Measurements from ENCODE around the gene PCID2. TPM values are rescaled to one million over a fixed set of nuclear protein-coding genes. Genes with fewer than 3 reads are reported as not detected.

The PCID2 gene
- polyA plus RNA-seq, 1 donor from 2014 or later: 81.3 TPM

- Histone ChIP-seq H4K20me1 (ENCODE audit: insufficient read depth) (no peaks in the 10 kb centered on the region), H2AFZ (ENCODE audit: low read depth, low read length) (no peak overlapping the region), H3K4me3 (ENCODE audit: low read length) (no peak overlapping the region), H3K27me3 (ENCODE audit: insufficient read depth, low read depth, low read length) (no peaks in the 10 kb centered on the region), H3K9ac (ENCODE audit: low read length) (no peak overlapping the region), H3K4me2 (ENCODE audit: low read length) (no peak overlapping the region), H3K9me3 (ENCODE audit: low read length) (no peaks in the 10 kb centered on the region), H3K36me3 (ENCODE audit: insufficient read depth, low read length) (no peaks in the 10 kb centered on the region), H3K27ac (ENCODE audit: low read length) (no peak overlapping the region), H3K79me2 (replicated peaks; ENCODE audit: insufficient read depth, low read length) (no peaks in the 10 kb centered on the region), H3F3A (ENCODE audit: insufficient read depth, low read length, poor library complexity, severe bottlenecking) (no peaks in the 10 kb centered on the region), H3K9me2 (ENCODE audit: insufficient read depth, low read length) (no peaks in the 10 kb centered on the region)
- no peak for TF ChIP-seq CTCF (IDR thresholded peaks at IDR 0.05; ENCODE audit: poor library complexity, severe bottlenecking)
- TF ChIP-seq EZH2 (IDR thresholded peaks at IDR 0.05; ENCODE audit: borderline replicate concordance, insufficient read depth, low read length, poor library complexity, severe bottlenecking): no peak
- TF ChIP-seq SMC3 (conservative IDR thresholded peaks at IDR 0.05; ENCODE audit: poor library complexity): no peak
- TF ChIP-seq POLR2AphosphoS5 (IDR thresholded peaks at IDR 0.05): no peak
- no peak for TF ChIP-seq EP300 (conservative IDR thresholded peaks at IDR 0.05; ENCODE audit: poor library complexity, severe bottlenecking)
- no peak for TF ChIP-seq REST (IDR thresholded peaks at IDR 0.05; ENCODE audit: borderline replicate concordance)
- no peak for TF ChIP-seq MXI1 (conservative IDR thresholded peaks at IDR 0.05; ENCODE audit: poor library complexity, severe bottlenecking)
- no peak for TF ChIP-seq TAF1 (IDR thresholded peaks at IDR 0.05; ENCODE audit: low read depth)
- no peak for TF ChIP-seq RAD21 (conservative IDR thresholded peaks at IDR 0.05)
Observed at GRCh38 chr13:113231306-113232207, 23.1 kb upstream of the PCID2 start.

- Histone ChIP-seq H3K4me3 (ENCODE audit: low read length) (no peak overlapping the region), H3F3A (ENCODE audit: insufficient read depth, low read length, poor library complexity, severe bottlenecking) (no peaks in the 10 kb centered on the region), H3K27me3 (ENCODE audit: insufficient read depth, low read depth, low read length) (no peaks in the 10 kb centered on the region), H3K27ac (ENCODE audit: low read length) (no peak overlapping the region), H3K79me2 (replicated peaks; ENCODE audit: insufficient read depth, low read length) (no peaks in the 10 kb centered on the region), H3K36me3 (ENCODE audit: insufficient read depth, low read length) (no peaks in the 10 kb centered on the region), H2AFZ (ENCODE audit: low read depth, low read length) (no peak overlapping the region), H4K20me1 (ENCODE audit: insufficient read depth) (no peaks in the 10 kb centered on the region), H3K9me2 (ENCODE audit: insufficient read depth, low read length) (no peaks in the 10 kb centered on the region), H3K9ac (ENCODE audit: low read length) (no peak overlapping the region), H3K9me3 (ENCODE audit: low read length) (no peaks in the 10 kb centered on the region), H3K4me2 (ENCODE audit: low read length) (no peak overlapping the region)
- TF ChIP-seq POLR2AphosphoS5 (IDR thresholded peaks at IDR 0.05): no peak
- no peak for TF ChIP-seq EZH2 (IDR thresholded peaks at IDR 0.05; ENCODE audit: borderline replicate concordance, insufficient read depth, low read length, poor library complexity, severe bottlenecking)
- no peak for TF ChIP-seq REST (IDR thresholded peaks at IDR 0.05; ENCODE audit: borderline replicate concordance)
- TF ChIP-seq MXI1 (conservative IDR thresholded peaks at IDR 0.05; ENCODE audit: poor library complexity, severe bottlenecking): no peak
- TF ChIP-seq TAF1 (IDR thresholded peaks at IDR 0.05; ENCODE audit: low read depth): no peak
- TF ChIP-seq CTCF (IDR thresholded peaks at IDR 0.05; ENCODE audit: poor library complexity, severe bottlenecking): no peak
- no peak for TF ChIP-seq RAD21 (conservative IDR thresholded peaks at IDR 0.05)
- no peak for TF ChIP-seq EP300 (conservative IDR thresholded peaks at IDR 0.05; ENCODE audit: poor library complexity, severe bottlenecking)
- no peak for TF ChIP-seq SMC3 (conservative IDR thresholded peaks at IDR 0.05; ENCODE audit: poor library complexity)
Observed at GRCh38 chr13:113229791-113230190, 21.3 kb upstream of the PCID2 start.
